GM18519 (cell line): ENCODE data around the gene ZNF607.
"Not testable (repeated sequence)": the region's sequence is repeated elsewhere in the genome, so short reads cannot be mapped to it uniquely, and the experiment has no call there.

Experiments
- ATAC-seq: cut with Tn5 transposase; IDR thresholded peaks from one replicate; pipeline ENCODE4 v1.9.1; 2021; ENCODE audit warnings: mild to moderate bottlenecking, moderate library complexity; ENCODE audit not compliant: unreplicated experiment, low FRiP score

The ZNF607 gene

GRCh38 chr19:37719111-37719926, at the start of gene ZNF607:
ZNF607 (minus strand) TSS chr19:37719761; CDS start chr19:37711618, 8,143 bp downstream.
- ATAC-seq = peak; percentile 82

GRCh38 chr19:37763488-37763887, 43.9 kb upstream of the ZNF607 start:
- no peak for ATAC-seq

- not testable (repeated sequence) for ATAC-seq
Observed at GRCh38 chr19:37757683-37758082, 38.1 kb upstream of the ZNF607 start.

GRCh38 chr19:37738371-37738770, 18.8 kb upstream of the ZNF607 start:
- no peak for ATAC-seq

GRCh38 chr19:37725181-37725580, 5.6 kb upstream of the ZNF607 start:
- no peak for ATAC-seq

- ATAC-seq = no peak
Observed at GRCh38 chr19:37719927-37720265, 335 bp upstream of the ZNF607 start.

- ATAC-seq = no peak
Observed at GRCh38 chr19:37718304-37718703, 1.3 kb downstream of the ZNF607 start.

- ATAC-seq = no peak
Observed at GRCh38 chr19:37716140-37716539, 3.4 kb downstream of the ZNF607 start.

- no peak for ATAC-seq
Observed at GRCh38 chr19:37706052-37706605, 13.4 kb downstream of the ZNF607 start.

- ATAC-seq = no peak
Observed at GRCh38 chr19:37699057-37699456, 20.5 kb downstream of the ZNF607 start.

- no peak for ATAC-seq
Observed at GRCh38 chr19:37698216-37698615, 21.3 kb downstream of the ZNF607 start.

- ATAC-seq = no peak
Observed at GRCh38 chr19:37695144-37695899, 24.2 kb downstream of the ZNF607 start.

GRCh38 chr19:37692956-37693620, 26.5 kb downstream of the ZNF607 start:
- ATAC-seq = no peak

GRCh38 chr19:37691881-37692504, 27.6 kb downstream of the ZNF607 start:
- no peak for ATAC-seq

- ATAC-seq = no peak
Observed at GRCh38 chr19:37683520-37683919, 36.0 kb downstream of the ZNF607 start.

- no peak for ATAC-seq
Observed at GRCh38 chr19:37669450-37669914, 50.1 kb downstream of the ZNF607 start.

- not testable (repeated sequence) for ATAC-seq
Observed at GRCh38 chr19:37657157-37657556, 62.4 kb downstream of the ZNF607 start.

GRCh38 chr19:37655689-37656371, 63.7 kb downstream of the ZNF607 start:
- peak; percentile 40 for ATAC-seq

- peak; percentile 20 for ATAC-seq
Observed at GRCh38 chr19:37655301-37655688, 64.3 kb downstream of the ZNF607 start, which contains the start of gene ZFP30. ZFP30 (minus strand) TSS chr19:37655465; CDS start chr19:37647822, 7,643 bp downstream.
